NCI-H446 (cell line): Measurements from ENCODE around the gene PAX2.

ENCODE experiments used
- DNase-seq, 2 experiments: peaks; one replicate each; lab custom pipeline; 2025; lab: John Stamatoyannopoulos, UW

Gene PAX2

DNA sequence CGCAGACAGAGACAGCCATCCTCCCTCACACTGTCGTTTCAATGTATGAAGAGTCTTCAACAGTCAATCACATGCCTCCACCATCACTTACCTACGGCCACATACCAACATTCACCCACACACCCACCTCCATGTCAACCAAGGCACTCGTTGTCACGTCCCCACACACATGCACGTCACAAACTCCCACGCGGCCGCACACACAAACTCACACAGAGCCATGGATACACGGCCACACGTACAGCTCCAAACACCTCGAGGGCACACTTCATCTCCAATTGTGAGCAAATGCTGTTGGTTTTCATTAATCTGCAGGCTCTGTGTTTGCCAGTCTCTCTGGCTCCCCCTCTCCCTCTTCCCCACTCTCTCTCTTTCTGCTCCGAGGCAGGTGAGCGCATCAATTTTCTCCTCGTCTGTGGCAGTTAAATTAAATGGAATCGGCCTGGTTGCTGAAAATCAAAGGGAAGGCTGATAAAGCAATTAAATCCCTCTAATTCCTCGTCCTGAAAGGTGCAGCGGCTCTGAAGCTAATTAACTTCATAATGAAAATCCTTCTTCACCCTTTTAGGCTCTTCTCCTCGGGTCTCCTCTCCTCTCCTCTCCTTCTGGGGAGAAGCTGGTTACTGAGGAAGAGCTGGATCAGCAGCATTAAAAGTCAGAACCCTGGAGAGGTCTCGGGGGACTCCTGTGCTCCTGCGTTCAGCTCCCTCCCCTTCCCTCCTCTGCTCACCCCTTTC lies 113.5 kb downstream of the PAX2 start:
- DNase-seq: no peak

DNA sequence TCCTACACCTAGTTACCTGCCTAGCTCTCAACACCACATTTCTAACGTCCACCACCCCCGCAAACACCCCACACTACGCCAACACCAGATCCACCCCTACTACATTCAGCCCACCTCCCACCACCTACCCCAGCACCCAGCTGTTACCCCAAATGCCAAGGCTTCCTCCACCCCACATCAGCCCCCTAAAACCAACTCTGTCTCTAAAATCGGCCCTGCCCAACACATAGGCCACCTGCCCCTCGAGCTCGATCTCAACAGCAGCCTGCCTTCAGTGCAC lies 114.0 kb downstream of the PAX2 start:
- no peak for DNase-seq

DNA sequence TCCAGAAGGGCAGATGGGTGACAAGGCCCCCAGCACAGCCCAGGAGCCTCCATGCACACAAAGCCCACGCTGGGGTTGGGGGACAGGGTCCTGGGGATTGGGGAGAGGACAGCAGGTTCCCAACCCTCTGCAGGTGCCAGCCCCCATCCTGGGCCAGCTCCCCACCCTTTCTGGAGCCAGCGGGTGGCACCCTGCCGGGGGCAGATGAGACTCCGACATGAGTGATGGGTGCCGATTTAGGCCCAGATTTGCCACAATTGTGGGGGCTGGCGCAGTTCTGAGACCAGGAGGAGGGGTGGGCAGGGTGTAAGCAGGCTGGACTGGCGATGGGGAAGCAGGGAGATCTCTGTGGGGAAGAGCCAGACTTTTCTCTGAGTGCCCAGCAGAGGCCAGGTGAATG lies 118.1 kb downstream of the PAX2 start:
- no peak for DNase-seq

DNA sequence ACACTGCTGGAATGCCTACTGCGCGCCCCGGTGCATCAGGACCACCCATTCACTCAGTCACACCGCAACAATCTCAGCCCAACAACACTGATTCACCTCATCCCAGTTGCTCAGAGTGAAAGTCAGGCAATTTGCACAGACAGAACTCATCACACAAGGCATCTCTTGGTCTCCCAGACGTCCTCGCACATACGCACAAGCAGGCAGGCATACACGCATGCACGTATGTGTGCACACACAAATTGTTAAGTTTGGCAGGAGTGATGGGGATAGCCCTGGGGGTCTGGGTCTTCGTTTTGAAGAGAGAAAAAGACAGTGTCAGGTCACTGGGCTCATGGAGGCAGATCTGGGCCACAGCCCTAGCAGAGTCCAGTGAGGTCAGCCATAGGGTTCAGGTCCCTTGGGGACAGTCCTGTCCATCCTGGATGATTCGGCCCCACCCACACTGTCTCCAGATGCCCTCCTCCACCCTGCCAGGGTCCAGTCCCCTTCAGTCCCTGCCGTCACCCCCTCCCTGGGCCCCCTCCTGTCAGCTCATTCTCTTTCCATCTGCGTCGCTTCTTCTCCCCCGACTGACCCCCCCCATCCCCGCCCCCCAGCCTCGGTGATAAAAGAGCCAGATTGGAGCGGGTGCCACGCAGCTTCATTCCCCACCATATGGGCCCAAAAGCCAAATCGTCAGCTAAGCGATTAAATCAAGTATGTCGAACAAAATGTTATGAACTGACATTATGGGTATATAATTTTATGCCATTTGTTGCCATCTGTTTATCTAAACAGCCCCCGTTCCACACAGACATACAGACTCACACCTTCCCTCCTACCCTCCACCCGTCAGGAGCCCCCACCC lies 118.9 kb downstream of the PAX2 start:
- DNase-seq: no peak

DNA sequence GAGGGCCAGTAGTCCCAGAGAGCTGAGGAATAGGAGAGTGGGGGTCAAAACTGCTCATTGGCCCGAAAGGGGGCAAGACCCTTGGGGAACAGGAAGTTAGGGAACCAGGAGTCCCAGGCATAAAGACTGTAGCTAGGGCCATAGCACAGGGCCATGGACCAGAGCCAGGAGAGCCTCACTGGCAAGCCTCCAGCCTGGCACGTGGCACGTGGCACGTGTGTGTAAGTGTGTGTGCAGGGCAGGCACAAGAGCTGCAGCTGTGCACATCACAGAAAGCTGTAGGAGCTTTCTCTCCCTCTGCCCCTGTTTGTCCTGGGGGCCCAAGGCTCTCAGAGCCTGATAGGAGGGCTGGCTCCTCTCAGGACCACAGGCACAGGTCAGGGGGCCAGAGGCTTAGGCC lies 119.6 kb downstream of the PAX2 start:
- peak in 1 of 2 experiments; percentile 4 for DNase-seq

DNA sequence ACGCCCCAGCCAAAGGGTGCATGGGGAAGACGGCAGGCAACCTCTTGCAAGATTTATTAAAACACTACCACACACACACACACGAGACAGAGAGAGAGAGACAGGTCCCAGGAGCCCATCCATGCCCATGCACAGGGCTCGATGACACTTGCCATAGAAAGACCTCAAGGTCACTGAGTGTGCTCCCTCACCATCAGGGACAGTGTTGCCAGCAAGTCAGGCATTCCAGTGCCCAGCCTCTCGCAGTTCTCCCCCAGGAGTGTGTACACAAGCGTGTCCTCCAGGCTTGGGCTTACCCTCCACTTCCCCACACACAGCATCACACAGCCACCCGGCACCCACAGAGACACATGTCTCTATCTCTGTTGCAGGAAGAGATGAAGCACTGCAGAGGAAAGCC lies 120.6 kb downstream of the PAX2 start:
- DNase-seq: no peak

DNA sequence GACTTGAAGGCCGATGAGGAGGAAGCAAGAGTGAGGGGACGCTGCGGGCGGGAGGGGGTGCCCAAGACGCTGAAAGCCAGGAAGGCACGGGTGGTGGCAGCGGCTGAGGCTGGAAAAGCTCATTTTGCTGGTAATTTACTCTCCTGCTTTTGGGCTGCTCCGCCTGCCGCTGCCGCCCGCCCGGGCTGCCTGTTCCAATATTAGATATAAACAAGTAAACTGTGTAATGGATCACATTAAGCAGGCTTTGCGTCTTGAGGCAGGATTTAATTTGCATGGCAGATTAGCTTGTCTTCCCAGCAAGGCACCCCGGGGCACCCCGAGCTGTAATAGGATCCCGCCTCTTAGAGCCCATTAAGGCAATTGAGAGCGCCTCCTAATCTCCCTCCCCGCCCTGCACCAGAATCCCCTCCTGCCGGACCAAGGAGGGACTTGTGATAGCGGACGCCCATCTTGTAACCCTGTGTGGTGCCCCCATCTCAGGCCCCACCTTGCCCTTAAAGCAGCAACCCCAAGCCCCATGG lies 121.3 kb downstream of the PAX2 start:
- no peak for DNase-seq

DNA sequence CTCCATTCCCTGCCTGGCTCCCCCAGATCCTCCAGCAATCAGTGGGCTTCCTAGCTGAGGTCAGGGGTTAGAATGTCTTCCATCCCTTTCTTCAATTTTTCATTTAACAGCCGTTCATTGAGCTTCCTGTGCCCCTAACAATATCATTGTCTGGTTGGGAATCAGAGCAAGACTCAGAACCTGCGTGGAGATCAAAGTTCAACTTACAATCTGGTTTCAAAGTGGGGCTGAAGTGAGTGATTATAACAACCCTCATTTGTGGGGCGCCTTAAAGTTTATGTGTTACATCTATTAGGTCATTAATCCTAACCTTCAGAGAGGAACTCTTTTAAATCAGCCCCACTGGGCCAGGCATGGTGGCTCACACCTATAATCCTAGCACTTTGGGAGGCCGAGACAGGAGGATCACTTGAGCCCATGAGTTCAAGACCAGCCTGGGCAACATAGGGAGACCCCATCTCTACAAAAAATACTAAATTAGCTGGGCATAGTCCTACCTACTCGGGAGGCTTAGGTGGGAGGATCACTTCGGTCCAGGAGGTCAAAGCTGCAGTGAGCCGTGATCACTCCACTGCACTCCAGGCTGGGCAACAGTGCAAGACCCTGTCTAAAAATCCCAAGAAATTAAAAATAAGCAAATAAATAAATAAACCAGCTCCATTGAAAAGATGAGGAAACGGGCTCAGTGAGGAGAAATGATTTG lies 122.0 kb downstream of the PAX2 start:
- DNase-seq: no peak

DNA sequence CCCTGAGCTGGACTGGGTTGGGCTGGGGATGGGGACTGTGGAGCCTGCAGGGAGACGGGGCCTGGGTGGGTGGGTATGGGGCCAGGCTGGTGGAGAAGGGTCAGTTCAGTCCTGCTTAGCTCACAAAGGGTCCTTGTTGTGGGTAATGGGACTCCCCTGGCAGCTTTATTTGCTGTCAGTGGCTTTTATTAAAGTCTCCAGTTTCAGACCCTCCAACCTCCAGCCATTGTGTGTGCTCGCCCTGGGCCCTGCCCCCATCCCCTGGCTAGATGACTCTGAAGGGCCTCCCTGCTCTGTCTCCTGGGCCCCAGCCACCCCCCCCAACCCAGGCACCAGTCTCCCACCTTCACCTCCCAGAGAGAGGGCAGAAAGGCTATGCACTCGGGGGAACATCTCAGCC lies 123.0 kb downstream of the PAX2 start:
- no peak for DNase-seq

DNA sequence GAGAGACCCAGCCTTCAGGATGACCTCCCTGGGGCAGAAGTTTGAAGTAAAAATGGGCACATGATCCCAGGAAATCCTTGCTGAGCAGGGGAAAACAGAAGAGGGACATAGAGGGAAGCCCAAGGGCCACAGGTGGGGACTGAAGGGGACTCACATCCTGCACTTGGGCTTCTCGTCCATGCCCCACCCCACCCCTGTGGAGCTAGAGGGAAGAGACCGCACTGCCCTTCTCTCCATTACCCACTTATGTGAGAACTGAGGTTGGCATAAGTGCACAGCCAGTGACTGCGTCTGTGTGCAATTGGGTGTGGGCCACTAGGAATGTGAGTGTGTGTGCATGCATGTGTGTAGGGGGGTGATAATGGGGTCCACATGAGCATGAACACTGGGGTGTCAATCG lies 124.0 kb downstream of the PAX2 start:
- DNase-seq: no peak

DNA sequence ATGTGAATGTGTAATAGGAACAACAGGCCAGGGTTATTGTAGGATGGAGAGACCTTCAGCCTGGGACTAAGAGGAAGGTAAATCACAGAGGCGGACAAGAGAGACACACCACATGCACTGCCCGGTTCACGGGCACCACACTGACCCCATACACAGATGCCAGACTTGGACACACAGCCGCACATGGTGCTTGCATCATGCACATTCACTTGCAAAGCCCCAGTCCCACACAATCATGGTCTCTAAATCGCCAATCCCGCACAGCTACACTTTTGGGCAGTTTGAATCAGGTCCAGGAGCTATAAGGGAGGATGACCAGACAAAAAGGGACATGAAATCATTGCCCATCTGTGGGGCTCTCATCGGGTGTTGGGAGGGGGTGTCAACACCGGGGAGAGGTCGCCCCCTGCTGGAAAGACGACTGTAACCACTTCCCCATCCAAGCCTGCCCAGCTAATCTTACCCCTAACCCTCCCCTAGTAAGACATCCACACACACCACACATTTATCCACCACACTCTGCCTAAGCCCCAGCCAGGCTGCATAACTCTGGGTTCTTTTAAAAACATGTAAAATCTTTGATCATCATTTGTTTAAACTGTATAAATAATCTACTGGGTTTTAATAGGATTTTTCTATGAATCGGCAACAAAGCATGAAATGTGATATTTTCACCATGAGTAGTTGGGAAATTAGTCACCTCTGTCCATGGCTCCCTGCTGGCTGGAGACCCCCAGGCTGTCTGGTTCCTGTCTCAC lies 126.8 kb downstream of the PAX2 start:
- DNase-seq: peak in 1 of 2 experiments; percentile 16

DNA sequence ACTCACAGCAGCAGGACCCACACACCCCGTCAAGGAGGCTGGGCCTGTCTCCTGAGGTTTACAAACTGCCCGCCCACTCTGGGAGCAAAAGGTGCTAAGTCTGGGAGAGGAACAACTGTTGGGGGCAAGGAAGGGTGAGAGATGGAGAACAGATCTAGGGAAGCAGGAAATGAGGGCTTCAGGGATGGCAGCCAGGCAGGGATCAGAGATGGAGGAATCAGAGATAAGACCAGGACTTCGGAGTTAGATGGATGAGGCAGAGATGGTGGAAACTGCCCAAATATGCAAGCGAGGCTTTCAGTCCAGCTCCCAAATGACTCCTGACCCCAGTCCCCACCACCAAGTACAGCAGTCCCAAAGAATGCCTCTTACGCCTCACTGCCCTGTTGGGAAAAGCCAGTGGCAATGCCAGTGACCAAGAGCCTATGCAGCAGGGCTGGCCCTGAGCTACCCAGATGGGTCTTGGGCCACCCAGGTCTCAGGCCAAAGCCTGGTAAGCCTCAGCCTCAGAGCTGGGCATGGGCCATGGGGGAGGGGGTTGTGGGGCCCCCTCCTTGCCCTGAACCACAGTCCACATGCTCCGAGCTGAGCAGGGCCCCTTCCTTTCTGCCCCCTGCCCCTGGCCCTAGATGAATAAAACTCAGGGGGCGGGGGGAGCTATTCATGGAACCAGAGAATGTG lies 127.9 kb downstream of the PAX2 start:
- DNase-seq: no peak

DNA sequence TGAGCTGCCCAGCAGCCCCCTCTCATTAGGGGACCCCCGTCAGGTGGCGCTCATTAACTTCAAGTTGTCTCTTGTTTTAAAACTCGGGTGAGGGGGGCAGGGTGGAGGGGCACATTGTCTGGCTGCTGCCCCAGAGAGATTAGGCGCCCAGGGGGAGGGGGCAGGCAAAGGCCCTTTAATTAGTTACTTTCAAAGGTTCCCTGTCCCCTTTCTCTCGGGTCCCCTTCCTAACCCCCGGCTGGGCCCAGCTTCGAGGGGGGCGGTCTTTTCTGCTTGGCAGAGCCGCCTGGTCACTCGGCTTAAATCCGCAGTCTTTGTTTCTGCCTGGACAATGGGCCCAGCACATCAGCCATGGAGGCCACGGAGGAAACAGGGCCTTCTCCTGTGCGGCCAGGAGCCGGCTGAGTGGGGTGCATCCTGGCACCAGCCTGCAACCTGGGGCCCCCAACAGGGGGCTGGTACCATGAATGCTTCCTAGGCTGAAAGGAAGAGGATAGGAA lies 128.5 kb downstream of the PAX2 start:
- DNase-seq: no peak

DNA sequence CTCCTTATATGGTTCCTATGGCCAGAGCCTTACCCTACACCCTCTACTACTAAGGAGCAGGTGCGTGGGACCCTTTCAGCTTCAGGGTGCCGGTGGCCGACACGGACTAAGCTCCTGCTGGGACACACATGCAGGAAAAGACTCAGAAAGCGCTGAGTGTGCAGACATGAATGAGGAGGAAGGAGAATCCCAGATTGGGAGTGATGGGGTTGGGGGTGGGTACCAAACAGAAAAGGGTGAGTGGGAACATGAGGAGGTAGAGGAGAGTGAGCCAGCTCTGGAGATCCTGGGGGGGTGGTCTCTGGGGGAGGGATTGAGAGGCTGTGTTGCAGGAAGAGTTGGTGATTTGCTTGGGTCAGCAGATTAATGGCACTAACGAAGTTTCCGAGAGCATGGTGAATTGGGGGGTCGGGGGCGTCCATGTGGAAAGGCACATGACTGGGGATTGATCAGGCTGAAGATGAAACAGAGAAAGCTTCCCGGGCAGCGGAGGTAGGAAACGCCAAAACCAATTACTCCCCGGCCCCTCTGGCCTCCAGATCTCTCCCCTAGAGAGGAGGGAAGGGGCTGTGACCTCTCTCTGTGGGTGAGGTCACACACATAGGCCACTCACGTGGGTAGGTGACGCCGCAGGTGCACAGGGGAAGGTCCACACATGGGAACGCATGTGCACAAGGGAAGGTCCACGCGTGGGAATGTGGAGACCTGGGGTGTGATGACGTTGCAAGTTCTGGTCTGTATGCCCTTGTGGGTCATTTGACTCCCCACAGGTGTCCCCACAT lies 129.5 kb downstream of the PAX2 start:
- DNase-seq: no peak

DNA sequence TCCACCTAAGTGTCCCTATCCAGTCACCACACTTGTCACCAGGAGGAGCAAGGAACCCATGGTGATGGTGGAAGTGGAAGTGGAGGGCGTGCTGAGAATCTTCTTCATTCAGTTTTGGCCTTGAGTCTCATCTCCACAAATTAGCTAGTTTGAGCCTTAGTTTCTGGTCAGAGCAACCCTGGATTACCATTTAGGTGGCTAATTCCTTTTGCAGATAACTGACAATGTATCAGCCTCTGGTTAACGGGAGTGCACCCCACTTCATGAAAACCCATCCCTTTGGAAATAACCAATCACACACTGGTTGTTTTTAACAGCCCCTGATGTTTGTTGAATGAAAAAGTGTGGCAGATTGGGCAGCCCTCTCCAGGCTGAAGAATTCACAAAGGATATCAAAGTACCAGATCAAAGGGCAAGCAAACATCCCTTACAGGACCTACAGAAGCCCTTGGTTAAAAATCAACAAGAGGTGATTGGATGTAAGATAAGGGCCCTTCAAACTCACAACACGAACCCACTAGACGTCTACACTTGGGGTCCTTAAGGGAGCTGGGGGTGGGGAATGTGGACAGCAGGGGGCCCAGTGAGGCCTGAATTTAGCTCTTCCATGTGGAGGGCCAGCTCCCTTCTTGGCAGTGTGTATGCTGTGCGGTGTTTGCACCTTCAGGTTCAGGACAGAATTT lies 130.2 kb downstream of the PAX2 start:
- DNase-seq: no peak

DNA sequence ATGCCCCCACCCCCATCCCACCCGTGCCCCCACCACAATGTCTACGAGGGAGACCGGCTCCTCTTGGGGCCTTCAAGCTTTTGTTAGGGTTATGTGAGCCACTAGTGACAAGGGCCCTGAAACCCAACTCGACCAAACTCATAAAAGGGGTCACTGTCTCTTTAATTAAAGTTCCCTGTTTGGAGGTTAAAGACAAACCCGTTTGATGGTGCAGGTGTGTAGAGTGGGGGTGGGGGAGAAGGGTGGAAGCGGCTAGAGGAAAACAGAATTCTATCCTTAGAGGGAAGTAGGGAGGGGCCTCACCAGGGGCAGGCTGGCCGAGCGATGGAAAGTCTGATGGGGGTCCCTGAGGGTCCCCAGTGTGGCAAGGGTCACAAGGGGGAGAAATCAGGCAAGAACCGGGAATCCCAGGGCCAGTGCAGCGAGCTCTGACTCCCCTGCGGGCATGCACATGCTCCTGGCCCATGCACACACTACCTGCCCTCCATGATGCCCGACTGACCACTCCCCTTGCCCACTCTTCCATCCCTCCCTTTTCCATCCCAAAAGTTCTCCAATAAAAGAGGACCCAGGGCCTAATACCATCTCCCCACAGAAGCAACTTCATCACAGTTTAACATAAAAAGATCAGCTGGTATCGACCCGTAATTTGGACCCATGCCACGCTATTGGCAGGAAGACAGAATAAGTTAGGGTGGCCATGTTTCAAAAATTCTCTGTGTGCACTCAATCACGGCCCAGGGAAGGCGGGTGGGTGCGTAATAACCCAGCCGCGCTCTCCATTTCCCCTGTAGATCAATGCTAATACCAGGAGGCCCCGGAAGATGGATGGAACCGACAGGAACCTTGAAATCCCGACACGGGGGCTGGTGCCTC lies 131.4 kb downstream of the PAX2 start:
- DNase-seq: no peak

DNA sequence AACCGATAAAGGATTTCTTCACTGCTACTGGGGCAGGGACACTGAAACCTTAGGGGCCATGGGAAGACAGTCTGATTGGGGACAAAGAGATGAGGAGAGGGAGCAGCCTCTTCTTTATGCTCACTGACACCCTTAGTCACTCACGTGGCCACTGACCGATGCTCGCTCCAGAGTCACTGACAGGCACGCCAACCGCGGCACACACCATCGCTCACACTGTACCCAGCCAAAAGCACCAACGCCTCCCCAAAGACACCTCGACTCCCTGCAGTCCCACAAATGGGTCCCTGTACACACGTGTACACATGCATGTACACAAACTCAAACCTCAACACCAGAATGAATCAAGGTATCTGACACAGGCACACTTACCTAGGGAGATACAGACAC lies 132.1 kb downstream of the PAX2 start:
- DNase-seq: no peak

DNA sequence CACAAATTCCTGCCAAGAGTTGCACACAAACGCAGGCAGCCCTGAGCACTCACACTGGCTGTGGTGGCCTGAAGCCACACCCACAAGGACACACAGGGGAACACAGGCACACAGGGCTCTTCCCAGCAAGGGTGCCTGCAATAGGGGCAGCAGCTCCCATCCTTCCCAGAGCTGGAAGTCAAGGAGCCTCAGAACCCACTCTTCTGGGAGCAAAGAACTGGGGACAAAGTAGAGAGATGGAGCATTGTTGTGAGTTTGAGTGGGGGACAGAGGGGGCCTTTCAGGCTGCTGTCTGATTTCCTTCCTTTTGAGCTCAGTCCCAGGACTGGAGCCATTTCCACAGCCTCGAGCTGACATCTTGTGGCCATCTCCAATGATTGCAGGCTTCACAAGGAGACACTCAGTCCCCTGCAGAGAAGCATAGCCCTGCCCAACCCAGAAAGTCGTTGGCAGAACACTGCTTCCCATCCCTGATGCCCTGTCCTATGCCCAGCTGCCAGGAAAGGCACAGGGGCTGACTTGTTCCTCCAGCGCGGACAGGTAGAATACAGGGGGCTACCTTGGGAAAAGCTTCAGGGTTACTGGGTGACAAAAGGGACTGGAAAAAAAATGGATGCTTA lies 133.0 kb downstream of the PAX2 start:
- DNase-seq: peak; percentile 24 to 61
